Thoracic aorta (tissue), 2 donors: Measurements from ENCODE around the gene CENPU. TPM values are rescaled to one million over a fixed set of nuclear protein-coding genes. Genes with fewer than 3 reads are reported as not detected.
"Not testable (repeated sequence)": the region's sequence is repeated elsewhere in the genome, so short reads cannot be mapped to it uniquely, and the experiment has no call there.

Source experiments
- ATAC-seq: fragments of 150-250 bp; one replicate; pipeline ENCODE4 v1.8.0; 2017; ENCODE audit warnings: low read depth; ENCODE audit not compliant: insufficient number of reproducible peaks, low FRiP score
- DNase-seq: peaks from one replicate; pipeline ENCODE4 v3.0.0-alpha.2; 2020; ENCODE audit warnings: low spot score
- H3K27ac ChIP-seq, 2 donors: fragments of 200-600 bp; sonication (generic); 1 replicate in 1 of 2; 2 replicates in 1 of 2; pipeline ENCODE4 v1.5.1; 2016; ENCODE audit warnings: mild to moderate bottlenecking in 2 of 2, moderate library complexity in 2 of 2
- H3K27me3 ChIP-seq: fragments of 200-600 bp; sonication (generic); replicated peaks from 2 replicates; pipeline ENCODE4 v1.6.0; 2016; ENCODE audit warnings: mild to moderate bottlenecking; ENCODE audit not compliant: insufficient read depth
- H3K36me3 ChIP-seq: fragments of 200-600 bp; sonication (generic); one replicate; pipeline ENCODE4 v1.5.1; 2016
- H3K4me1 ChIP-seq, 2 donors: fragments of 200-600 bp; sonication (generic); 1 replicate in 1 of 2; 2 replicates in 1 of 2; pipeline versions ENCODE4 v1.5.1 to v1.6.0; 2016; ENCODE audit warnings: low read depth in 2 of 2, mild to moderate bottlenecking in 1 of 2; ENCODE audit not compliant: control insufficient read depth in 1 of 2
- H3K4me3 ChIP-seq: fragments of 200-600 bp; sonication (generic); 2 replicates; pipeline ENCODE4 v1.5.1; 2016; ENCODE audit warnings: mild to moderate bottlenecking
- H3K9me3 ChIP-seq: fragments of 200-600 bp; sonication (generic); 2 replicates; pipeline ENCODE4 v1.5.1; 2016
- total RNA-seq, 2 donors: library from RNA; depleted of rRNA; stranded (reverse); fragments of >200 nt; gene quantifications; one replicate each; pipeline versions ENCODE4 v1.1.0 to v1.2.3, GENCODE V29; 2016
- TF ChIP-seq, protein P1 (sequence below): fragments of 200-600 bp; sonication (generic); IDR thresholded peaks from one replicate; pipeline ENCODE4 v1.5.1; 2019; ENCODE audit warnings: antibody characterized with exemption

The CENPU gene
- total RNA-seq, 2 donors from 2014 or later, result 1.4 to 2.0 TPM

DNA sequence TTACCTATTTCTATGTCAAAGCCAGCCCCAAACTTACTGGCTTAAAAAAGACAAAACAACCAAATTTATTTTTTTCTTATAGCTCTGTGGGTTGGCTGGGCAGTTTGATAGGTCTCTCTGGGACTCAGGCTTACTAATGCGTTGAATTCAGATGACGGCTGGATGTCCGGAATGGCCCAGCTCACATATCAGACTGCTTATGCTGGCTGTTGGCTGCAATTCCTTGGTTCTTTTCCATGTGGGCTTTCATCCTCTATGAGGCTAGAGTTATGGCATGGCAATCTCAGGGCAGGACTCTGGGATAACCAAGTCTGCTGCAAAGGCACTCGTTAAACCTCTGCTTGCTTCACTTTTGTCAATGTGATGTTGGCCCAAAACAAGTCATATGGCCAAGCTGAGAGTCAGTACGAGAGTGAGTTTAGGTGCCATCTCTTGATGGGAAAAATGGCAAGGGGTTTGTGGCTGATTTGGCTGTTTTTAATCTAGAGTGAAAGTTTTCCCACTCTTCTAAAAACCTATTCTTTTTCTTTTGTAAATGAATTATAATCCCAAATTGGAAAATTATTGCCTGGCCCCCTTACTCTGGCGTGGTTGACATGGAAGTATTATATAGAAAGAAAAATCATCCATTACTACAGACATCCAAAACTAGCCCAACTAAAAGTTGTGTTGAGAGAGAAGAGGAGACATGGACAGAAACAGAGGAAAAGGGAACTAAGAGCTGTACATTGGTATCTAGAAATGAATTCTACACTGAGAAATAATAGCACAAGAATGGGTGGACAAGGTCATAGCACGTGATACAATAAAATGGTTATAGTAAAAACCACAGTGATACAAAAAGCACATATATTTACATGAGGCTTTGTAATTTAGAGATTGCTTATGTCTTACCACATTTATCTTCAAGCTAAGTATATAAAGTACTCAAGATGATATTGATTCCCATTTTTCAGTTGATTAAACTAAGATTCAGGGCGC is 77.7 kb downstream of the CENPU start:
- peaks cover 4 to 5% of the 10 kb centered on the region in 2 donors for H3K4me1 ChIP-seq
- no peaks in the 10 kb centered on the region for H3K27me3 ChIP-seq
- H3K4me3 ChIP-seq, result no peak overlapping the region
- DNase-seq, result no peak
- ATAC-seq, result peak; percentile 64
- H3K27ac ChIP-seq, result peak overlapping the region; percentile 40 to 68
- H3K36me3 ChIP-seq, result no peaks in the 10 kb centered on the region
- TF ChIP-seq, protein P1, sequence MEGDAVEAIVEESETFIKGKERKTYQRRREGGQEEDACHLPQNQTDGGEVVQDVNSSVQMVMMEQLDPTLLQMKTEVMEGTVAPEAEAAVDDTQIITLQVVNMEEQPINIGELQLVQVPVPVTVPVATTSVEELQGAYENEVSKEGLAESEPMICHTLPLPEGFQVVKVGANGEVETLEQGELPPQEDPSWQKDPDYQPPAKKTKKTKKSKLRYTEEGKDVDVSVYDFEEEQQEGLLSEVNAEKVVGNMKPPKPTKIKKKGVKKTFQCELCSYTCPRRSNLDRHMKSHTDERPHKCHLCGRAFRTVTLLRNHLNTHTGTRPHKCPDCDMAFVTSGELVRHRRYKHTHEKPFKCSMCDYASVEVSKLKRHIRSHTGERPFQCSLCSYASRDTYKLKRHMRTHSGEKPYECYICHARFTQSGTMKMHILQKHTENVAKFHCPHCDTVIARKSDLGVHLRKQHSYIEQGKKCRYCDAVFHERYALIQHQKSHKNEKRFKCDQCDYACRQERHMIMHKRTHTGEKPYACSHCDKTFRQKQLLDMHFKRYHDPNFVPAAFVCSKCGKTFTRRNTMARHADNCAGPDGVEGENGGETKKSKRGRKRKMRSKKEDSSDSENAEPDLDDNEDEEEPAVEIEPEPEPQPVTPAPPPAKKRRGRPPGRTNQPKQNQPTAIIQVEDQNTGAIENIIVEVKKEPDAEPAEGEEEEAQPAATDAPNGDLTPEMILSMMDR, result no peak
- H3K9me3 ChIP-seq, result no peaks in the 10 kb centered on the region

DNA sequence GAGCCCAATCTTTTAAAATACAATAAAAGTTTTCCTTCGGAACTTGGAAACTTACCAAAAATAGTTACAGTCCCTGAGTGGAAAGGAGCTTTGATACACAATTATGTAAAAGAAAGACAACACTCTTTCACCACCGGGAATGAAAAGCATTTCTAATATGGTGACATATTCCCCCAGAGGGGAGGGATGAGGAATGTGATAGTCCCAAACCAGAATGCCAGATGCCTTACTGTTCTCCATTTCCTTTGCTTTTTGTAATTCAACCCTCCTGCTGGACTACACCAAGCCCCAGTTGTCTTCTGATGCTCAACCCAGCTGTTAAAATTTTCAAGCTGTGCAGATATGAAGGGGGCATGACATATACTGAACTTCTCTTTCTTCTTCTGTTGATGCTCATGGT is 80.2 kb downstream of the CENPU start:
- ATAC-seq, result no peak
- no peaks in the 10 kb centered on the region for H3K27me3 ChIP-seq
- TF ChIP-seq, protein P1, result no peak

DNA sequence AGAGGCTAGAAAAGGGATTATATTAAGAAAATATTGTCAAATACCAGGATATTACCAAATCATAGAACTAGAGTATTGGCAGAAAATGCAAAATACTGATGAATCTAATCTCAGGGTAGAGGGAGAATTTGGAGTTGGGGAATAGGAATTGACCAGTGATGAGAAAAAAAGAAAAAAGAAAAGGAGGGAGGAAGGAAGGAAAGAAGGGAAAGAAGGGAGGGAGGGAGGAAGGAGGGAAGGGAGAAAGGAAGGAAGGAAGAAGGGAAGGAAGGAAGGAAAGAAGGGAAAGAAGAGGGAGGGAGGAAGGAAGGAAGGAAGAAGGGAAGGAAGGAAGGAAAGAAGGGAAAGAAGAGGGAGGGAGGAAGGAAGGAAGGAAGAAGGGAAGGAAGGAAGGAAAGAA is 81.2 kb downstream of the CENPU start:
- H3K36me3 ChIP-seq, H3K9me3 ChIP-seq, H3K27me3 ChIP-seq, H3K4me3 ChIP-seq, DNase-seq, H3K27ac ChIP-seq, ATAC-seq: not testable (repeated sequence)
- H3K4me1 ChIP-seq, result peaks cover 12 to 19% of the 10 kb centered on the region in 2 donors

More for the DNA sequence above, 80.2 kb downstream of the CENPU start:
- DNase-seq, result no peak
- H3K27ac ChIP-seq, result no peak overlapping the region
- peaks cover 9 to 14% of the 10 kb centered on the region in 2 donors for H3K4me1 ChIP-seq
- no peak overlapping the region for H3K4me3 ChIP-seq
- no peaks in the 10 kb centered on the region for H3K9me3 ChIP-seq
- H3K36me3 ChIP-seq, result no peaks in the 10 kb centered on the region

- H3K9me3 ChIP-seq, result no peaks in the 10 kb centered on the region
- no peaks in the 10 kb centered on the region for H3K27me3 ChIP-seq
- no peak for ATAC-seq
- H3K4me1 ChIP-seq, result peaks cover 20 to 27% of the 10 kb centered on the region in 2 donors
- no peak overlapping the region for H3K27ac ChIP-seq
- no peak for DNase-seq
- no peak overlapping the region for H3K4me3 ChIP-seq
- H3K36me3 ChIP-seq, result no peaks in the 10 kb centered on the region
- TF ChIP-seq, protein P1, result no peak
Observed at GRCh38 chr4:184651899-184652298, 82.0 kb downstream of the CENPU start.

DNA sequence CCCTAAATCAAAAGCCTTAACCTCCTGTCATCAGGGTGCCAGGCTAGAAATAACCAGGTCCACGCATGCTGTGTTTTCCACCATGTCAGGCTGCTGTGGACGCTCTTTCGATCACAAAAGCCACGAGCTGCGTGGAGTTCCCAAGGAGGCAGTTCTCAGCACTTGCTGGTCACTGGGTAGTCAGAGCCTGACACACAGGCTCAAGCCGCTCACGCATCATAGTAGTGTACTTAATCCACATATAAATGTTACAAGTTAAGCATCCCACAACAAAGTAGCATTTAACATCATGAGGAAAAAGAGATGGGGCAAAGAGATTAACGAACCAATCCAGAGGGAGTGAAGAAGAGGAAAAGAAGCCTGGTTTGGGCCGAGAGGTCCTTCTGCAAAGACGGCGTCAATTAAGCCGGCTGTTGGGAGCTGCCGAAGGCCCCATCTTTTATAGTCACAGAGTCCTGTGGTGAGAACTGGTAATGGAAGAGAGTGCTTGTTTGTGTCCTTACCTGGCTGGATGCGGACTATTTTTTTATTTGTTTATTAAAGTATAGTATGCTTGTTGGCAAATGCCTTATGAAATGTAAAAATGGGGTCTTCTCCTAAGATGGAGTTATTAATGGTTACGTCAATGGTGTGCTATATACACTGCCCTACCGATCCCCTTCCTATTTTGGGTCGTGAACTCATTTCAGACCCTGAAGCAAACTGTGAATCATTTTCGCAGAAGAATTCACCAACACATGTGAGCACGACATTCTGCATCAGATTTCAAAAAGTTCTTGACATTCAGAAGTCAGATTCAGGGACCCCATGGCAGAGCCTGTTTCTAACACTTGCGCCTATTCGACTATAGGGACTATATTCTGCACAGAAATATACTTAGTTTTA is 83.7 kb downstream of the CENPU start:
- ATAC-seq, result peak; percentile 32
- Histone ChIP-seq H3K36me3 (no peaks in the 10 kb centered on the region), H3K4me1 (peaks cover 29 to 38% of the 10 kb centered on the region in 2 donors), H3K27ac (peak overlapping the region; percentile 61 to 99), H3K9me3 (no peaks in the 10 kb centered on the region), H3K4me3 (peak overlapping the region; percentile 84), H3K27me3 (no peaks in the 10 kb centered on the region)
- TF ChIP-seq, protein P1, result no peak
- no peak for DNase-seq
